ENCODE results near the gene TMEM240.
A peak's percentile ranks its signal among the peaks of the same experiment; 100 is the strongest.
"Not testable (repeated sequence)": the region's sequence is repeated elsewhere in the genome, so short reads cannot be mapped to it uniquely, and the experiment has no call there.

TMEM240 gene

DNA sequence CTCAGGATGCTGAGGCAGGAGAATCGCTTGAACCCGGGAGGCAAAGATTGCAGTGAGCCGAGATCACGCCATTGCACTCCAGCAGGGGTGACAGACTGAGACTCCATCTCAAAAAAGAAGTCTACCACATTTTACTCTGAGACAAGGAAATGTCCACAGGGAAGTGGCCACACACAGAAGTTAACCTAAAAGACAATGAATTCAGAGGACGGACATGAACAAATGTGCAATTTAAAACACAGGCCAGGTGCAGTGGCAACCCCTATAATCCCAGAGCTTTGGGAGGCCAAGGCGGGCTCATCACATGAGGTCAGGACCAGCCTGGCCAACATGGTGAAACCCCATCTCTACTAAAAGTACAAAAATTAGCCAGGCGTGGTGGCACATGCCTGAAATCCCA lies 17.3 kb upstream of the TMEM240 start:
- DNase-seq (ENCODE audit: low spot score), result not testable (repeated sequence)

DNA sequence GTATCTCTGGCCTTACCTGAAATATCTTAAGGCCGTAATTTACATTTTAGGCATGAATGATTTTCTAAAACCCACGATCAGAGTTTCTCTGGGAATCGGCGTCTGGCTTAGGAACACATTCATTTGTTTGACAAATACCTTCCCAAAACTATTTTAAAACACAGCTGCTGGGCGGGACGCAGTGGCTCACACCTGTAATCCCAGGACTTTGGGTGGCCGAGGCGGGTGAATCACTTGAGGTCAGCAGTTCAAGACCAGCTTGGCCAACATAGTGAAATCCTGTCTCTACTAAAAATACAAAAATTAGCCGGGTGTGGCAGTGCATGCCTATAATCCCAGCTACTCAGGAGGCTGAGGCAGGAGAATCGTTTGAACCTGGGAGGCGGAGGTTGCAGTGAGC lies 16.5 kb upstream of the TMEM240 start:
- DNase-seq (ENCODE audit: low spot score), result not testable (repeated sequence)

DNA sequence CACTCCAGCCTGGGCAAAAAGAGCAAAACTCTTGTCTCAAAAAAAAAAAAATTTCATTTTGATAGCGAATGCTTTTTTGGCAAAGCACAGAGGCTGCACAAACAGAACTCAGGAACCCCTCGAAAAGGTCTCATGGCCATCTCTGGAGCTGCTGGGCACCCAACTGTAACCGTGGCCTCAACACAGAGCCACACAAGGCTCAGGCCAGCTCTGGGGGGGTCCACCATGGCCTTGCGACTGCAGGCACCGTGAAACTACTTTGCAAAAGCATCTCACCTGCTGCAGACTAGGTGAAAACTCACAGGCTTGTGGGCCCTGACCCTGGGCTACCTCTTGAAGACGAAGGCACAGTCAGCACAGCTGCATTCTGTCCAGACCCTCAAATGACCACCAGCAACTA lies 16.1 kb upstream of the TMEM240 start:
- no peak for DNase-seq (ENCODE audit: low spot score)

DNA sequence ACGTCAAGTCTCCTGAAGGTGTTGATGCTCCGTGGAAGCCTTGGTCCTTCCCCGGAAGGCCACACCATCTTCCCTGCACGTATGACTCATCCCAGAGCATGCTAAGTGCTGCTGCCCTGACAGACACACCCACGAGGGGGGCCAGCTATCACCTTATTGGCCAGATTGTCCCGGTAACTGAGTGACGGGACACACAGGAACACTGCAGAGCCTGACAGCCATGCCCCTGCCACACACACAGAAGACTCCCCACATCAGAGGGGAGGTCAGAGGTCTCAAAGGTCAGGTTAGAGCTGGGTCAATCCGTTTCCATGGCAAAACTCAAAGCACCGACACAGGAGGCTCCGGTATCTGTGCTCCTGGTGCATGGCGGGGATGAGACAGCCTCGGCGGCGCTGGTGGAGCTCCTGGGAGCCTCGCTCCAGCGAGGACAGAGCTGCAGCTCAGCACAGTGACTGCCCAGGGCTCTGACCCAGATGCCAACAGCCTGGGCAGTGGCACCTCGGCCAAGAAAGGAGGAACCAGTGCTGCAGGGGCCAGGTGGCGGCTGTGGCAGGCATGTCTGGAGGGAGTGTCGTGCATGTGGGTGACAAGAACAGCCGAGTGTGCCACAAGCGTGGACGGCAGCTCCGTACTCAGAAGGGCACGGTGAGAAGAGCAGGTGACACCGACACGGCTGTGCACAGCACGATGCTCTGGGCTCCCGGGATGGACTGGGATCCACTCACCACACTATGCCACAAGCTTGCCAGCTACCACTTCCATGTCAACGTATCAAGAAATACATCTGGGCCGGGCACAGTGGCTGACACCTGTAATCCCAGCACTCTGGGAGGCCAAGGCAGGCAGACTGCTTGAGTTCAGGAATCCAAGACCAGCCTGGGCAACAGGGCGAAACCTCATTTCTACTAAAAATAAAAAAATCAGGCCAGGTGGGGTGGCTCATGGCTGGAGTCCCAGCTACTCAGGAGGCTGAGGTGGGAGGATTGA lies 14.8 kb upstream of the TMEM240 start:
- DNase-seq (ENCODE audit: low spot score), result peak; percentile 90

DNA sequence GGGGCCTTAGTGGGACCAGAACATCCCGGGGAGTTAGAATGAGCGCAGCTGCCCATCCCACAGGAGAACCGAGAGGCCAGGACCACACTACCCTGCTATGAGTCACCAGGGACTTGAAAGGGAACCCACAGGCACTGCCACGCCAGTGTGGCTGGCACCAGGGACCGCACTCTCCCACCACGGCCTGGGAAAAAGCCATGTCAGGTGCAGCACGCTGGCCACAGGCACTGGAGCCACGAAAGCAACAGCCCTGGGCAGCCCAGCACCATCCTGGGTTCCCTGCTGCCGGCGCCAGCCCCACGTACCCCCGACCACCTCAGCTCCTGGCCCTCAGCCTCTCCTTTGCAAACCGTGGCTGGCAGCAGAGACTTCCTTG lies 14.1 kb upstream of the TMEM240 start:
- DNase-seq (ENCODE audit: low spot score), result no peak

DNA sequence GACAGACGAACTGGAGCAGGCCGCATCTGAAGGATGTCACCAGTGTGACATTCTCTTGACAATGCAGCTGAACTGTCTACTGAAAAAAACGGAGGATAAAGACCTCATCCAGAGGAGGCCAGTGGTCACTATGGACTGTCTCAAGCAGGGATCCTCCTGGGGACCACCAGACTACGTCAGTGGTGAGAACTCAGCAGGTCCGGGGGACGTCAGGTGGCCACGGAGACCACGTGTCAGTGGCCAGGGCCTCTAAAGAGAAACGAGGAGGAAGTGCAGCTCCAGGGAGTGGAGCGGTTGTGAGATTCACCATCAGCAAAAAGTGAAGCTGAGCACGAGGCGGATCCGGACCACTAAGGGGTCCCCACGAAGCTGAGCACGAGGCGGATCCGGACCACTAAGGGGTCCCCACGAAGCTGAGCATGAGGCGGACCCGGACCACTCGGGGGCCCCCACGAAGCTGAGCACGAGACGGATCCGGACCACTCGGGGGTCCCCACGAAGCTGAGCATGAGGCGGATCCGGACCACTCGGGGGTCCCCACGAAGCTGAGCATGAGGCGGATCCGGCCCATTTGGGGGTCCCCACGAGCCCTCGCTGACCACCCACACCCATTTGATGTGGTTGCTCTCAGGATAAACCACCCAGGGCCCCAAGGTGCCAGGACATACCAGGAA lies 13.5 kb upstream of the TMEM240 start:
- DNase-seq (ENCODE audit: low spot score), result no peak

DNA sequence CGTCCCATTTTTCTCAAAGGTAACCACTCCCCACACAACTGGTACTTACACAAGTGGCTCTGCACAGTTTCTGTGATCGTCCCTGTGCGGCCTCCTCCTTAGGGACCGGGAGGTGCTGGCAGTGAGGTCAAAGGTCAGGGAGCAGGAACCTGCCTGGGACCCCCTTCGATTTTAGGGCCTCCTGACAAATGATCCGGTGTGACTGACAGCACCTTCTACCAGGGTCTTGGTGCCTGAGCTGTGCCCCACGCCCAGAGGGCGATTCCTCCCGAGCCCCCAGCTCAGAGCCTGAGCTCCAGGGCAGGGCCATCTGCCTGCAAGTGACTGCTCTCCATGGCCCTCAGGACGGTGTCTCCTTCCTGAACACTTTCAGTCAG lies 11.8 kb upstream of the TMEM240 start:
- no peak for DNase-seq (ENCODE audit: low spot score)

DNA sequence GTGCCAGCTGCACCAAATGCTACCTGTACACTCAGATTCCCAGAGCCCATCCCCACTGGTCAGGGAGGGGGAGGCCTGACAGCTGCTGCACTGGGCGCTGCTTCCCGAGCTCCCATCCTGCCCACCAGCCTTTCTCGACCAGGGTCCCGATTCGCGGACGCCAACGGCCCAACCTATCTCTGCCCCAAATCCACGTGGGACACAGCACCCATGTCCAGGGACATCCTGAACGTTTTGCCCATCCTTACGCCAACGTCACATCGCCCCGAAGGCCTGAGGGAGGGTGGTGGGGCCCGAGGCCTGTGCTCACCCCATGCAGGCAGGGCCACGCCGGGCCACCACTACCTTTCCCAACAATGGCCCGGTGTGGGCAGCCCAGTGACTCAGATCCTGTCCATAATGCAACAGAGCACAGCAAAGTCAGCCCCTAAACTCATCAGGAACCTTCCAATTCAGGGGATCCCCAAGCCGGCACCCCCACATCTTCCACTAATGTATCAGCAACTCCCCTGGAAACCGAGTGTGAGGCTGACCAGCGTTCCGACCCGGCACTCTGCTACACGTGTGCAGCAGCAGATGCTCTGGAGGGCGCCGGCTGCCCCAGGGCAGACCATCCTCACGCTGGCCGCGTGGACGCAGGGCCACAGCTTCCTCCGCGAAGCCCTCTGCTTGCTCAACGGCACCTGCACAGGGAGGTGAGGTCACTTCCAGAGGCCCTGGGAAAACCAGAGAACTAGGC lies 11.3 kb upstream of the TMEM240 start:
- no peak for DNase-seq (ENCODE audit: low spot score)

DNA sequence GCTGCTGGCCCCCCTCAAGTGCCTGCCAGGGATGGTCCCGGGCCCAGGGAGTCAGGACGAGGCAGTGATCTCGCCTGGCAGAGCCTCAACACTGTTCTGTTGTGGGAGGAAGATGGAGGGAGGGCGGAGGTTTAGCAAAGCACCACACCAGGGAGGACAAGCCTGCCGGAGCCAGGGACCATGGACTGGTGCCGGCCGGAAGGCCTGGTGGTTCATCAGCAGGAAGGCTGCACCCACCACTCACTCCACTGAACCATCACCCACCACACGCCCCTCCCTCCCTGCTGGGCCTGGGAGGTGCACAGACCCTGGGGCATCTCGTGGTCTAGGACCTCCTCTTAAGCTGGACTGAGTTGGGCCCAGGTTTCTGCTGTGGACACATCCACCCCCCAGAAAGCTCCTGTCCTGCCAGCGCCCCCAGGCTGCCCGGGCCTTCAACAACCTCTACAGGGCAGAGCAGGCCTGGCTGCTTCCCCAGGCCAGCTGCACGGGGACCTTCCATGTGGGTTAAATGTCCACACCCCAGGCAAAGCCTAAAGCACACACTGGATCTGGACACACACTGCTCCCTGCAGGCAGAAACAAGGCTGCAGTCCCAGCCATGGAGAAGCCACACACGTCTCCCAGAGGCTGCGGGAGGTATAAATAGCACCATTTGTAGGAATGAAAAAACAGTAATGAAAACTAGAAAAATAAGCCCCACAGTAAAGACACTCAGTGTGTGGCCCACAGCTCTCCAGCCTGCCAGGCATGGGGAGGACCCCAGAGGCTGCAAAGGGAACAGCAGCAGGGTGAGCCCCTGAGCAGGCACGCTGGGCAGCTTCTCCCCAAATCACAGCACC lies 10.4 kb upstream of the TMEM240 start:
- DNase-seq (ENCODE audit: low spot score), result peak; percentile 68

DNA sequence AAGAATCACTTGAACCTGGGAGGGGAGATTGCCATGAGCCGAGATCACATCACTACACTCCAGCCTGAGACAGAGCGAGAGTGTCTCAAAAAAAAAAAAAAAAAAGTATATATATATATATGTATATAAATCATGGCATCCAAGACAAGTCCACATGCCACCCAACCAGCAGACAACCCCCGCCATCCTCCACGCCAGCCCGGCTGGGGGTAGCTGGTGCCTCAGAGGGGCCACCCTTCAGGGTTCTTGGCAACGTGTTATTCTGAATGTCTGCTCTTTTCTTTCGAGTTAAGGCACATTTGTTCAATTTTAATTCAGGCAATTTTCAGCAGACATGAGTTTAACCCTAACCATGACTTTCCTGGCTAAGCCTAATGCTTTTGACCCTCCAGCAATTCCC lies 9.7 kb upstream of the TMEM240 start:
- DNase-seq (ENCODE audit: low spot score), result no peak

DNA sequence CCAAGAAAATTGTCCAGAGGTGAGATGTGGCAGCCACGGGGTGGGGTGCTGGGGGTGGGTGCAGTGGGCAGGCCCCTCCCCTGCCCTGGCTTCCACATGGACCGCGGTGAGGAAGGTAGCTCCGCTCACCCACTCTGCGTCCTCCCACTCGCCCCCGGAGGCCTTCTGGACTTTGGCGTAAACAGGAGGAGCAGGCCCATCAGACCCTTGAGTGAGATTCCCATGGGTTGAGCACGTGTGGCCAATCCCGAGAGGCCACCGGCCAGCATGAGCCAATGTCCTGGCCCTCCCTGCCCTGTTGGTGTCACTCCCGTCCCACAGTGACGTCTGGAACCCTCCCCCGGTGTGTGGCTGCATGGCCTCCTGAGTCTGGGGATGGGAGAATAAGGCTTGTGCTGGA lies 8.2 kb upstream of the TMEM240 start:
- no peak for DNase-seq (ENCODE audit: low spot score)

DNA sequence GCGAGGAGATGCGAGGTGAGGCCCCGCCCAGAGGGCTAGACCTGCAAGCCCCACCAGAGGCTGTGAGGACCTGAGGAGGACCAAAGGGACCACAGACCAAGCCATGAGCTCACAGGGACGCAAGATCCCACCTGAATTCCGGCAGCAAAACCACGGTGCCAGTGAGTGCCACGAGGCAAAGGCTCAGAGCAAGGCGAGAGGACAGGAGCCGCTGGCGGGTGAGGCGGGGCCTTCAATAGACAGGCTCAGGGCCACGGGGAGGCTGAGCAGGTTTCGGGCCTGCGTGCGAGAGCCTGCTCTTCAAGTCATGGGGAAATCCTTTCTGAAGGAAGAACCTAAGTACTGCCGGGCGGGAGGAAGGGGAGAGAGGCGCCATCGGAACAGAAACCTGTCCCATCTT lies 7.1 kb upstream of the TMEM240 start:
- no peak for DNase-seq (ENCODE audit: low spot score)

DNA sequence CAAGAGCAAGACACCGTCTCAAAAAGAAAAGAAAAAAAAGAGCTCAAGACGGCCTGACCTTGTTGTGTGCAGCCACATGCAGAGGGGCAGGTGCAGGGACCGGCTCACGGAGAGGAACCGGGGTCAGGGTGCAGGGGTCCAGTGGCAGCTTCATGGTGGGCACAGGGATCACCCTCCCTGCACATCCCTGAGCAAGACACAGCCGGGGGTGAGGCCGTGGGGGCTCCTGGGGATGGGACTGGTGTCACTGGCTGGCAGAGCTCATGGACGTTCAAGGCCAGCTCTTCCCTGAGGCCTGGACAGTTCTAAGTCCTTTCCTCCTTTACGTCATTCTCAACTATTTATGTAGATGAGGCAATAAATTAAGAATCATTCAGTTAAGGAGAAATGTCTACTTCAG lies 6.6 kb upstream of the TMEM240 start:
- no peak for DNase-seq (ENCODE audit: low spot score)

DNA sequence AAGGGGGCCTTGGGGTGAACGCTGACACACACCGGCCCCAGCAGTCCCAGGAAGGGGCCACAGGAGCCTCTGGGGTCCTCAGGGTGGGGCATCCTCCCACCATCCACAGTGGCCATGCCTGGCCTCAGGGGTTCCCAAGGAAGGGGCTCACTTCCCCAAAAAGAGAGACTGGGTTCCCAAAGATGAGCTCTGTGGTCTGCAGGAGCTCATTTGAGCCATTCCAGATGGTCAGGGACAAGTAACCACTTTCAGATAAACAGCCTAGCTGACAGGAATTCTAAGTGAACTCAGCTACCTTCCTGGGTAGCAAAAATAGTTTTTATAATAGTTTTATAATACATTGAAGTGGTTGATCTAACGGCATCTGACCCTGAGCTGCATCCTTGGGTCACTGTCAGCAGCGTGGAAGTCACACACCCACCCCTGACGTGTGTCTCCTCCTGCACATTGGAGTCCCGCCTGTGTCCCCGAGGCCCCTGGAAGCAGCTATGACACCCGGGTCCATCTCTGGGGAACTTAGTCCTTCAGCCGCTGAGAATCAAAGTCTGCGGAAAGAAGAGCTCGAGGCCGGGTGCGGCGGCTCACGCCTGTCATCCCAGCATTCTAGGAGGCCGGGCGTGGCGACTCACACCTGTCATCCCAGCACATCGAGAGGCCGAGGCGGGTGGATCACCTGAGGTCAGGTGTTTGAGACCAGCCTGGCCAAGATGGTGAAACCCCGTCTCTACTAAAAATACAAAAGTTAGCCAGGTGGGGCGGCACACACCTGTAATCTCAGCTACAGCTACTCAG lies 5.7 kb upstream of the TMEM240 start:
- no peak for DNase-seq (ENCODE audit: low spot score)

DNA sequence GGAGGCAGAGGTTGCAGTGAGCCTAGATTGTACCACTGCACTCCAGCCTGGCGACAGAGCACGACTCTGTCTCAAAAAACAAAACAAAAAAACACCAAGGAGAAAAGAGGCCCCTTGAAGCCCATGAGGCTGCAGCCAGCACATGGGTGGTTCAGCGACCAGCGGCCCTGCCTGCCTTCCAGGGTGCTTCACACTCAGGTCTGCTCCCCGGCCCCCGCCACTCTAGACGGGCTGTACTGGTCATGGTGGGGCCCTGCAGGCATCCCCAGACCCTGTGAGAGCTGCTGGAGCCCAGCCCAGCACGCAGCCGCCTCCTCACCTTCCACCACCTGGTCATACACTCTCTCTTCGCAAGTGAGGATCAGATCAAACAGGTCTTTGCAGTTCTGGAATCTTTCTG lies 4.1 kb upstream of the TMEM240 start:
- no peak for DNase-seq (ENCODE audit: low spot score)

DNA sequence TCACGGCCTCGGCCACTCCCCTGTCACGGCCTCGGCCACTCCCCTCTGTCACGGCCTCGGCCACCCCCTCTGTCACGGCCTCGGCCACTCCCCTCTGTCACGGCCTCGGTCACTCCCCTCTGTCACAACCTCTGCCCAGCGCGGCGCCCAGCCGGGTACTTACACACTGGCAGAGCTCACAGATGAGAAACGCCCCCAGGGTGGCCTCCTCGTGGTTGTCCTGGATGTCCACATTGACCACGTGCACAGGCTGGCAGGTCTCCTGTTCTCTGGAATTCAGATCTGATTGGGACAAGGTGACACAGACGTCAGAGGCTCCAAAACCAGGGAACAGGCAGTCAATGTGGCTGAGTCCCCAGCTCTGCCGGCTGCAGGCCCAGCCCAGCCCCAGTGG lies 3.3 kb upstream of the TMEM240 start:
- DNase-seq (ENCODE audit: low spot score), result peak; percentile 65

DNA sequence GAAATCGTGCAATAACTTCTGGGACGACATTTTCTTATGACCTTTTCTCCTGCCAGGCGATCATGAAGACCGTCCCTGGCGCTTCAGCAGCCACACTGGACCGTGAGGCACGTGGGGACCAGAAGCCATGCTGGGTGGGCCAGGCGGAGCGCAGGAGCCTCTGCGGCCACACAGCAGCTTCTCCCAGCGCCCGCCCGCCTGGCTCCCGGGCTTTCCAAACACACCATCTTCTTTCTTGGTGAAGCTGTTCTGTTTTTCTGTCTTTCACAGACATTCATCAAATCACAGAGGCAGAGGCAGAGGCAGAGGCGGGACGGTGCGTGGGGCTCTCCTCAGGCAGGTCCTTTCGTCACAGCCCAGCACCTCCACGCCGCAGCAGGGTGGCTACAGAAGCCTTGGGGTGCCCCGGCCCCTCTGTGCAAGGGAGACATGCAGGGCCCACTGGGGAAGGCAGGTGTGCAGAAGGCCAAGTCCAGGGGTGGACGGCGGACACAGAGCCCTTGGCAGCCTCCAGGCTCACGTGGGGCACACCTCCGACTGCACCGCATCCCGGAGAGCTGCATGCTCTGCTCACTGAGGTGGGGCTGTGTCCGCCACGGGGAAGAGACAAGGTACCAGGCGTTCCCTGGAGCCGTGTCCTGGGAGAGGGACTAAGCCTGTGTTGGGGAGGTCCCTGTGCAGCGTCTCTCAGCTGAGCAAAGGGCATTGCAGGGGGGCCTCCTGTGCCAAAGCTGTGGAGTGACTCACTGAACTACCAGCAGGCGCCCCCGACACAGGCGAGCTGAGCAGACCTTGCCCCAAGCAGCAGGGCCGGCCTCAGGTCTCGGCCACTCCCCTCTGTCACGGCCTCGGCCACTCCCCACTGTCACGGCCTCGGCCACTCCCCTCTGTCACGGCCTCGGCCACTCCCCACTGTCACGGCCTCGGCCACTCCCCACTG lies 2.6 kb upstream of the TMEM240 start:
- no peak for DNase-seq (ENCODE audit: low spot score)

DNA sequence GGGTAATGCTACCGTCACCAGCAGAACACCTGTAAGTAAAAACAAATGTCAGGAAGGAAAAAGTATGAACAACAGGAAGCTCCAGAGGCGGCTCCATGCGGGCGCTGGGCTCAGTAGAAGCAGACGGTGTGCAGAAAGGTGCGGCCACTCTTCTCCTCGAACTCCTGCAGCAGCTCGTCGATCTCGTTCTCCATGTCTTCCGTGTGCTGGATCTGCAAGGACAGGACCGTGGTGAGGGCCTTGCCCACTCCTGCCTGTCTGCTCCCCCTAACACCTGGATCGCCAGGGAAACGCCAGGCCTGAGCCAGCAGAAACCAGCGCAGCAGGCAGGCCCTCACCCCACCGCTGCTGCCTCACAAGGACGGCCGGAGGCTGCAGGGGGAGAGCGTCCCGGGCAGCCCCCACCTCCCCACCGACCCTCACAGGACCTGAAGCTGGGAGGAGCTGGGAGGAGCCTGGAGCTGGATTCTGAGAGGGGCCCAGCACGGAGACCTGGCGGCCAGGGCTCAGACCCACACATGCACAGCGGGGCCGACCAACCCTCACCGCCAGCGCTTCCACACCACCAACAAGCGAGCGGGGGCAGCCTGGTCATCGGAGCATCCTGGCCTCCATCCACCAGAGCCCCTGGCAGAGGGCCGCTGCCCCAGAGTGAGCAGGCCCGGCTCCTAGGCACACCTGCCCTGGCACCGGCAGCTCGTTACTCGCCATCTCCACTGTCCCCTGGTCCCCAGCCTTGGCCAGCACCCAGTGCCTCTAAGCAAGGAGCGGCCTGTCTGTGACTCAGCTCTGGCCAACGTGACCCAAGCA lies 1.7 kb upstream of the TMEM240 start:
- no peak for DNase-seq (ENCODE audit: low spot score)
